Astrocyte (in vitro differentiated cells and primary cell): Measurements from ENCODE around the gene ETS1.

ENCODE experiments used
- EZH2 ChIP-seq: IDR thresholded peaks from 2 replicates; pipeline ENCODE4 v1.6.1; 2012; ENCODE audit warnings: mild to moderate bottlenecking, low read length, inconsistent platforms; ENCODE audit not compliant: insufficient read depth
- TF ChIP-seq, protein P1 (sequence below): IDR thresholded peaks from 2 replicates; pipeline ENCODE4 v1.5.1; 2011; ENCODE audit warnings: low read depth, mild to moderate bottlenecking, inconsistent platforms, low read length, moderate library complexity; ENCODE audit not compliant: insufficient read depth

DNA sequence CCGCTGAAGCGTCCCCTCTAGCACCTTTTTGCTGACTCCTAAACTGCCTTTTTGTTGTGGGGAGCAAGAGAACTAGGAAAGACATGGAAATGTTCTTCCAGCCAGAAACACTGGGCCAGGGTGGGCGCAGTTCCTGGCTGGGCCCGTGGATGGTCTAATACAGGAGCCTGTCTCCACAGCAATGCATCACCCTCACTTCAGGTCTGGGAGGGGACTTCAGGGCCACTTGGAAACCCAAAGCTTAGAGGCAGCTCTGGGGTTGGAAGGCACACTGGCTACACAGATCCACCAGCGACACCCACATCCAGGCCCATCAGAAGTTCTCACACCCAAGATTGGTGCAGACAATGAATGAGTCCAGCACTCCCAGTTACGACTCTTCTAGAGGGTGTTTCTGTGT, 120.3 kb downstream of the ETS1 start:
- TF ChIP-seq, protein P1, sequence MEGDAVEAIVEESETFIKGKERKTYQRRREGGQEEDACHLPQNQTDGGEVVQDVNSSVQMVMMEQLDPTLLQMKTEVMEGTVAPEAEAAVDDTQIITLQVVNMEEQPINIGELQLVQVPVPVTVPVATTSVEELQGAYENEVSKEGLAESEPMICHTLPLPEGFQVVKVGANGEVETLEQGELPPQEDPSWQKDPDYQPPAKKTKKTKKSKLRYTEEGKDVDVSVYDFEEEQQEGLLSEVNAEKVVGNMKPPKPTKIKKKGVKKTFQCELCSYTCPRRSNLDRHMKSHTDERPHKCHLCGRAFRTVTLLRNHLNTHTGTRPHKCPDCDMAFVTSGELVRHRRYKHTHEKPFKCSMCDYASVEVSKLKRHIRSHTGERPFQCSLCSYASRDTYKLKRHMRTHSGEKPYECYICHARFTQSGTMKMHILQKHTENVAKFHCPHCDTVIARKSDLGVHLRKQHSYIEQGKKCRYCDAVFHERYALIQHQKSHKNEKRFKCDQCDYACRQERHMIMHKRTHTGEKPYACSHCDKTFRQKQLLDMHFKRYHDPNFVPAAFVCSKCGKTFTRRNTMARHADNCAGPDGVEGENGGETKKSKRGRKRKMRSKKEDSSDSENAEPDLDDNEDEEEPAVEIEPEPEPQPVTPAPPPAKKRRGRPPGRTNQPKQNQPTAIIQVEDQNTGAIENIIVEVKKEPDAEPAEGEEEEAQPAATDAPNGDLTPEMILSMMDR = no peak
- TF ChIP-seq EZH2 = no peak
